ENCODE measurements around the gene LRP1.

Gene LRP1

GRCh38 chr12:57096099-57096572 is 32.1 kb upstream of the LRP1 start:
- TF ChIP-seq EZH2phosphoT487 (IDR thresholded peaks at IDR 0.05; ENCODE audit: low read length) = no peak
- no peak for TF ChIP-seq EZH2 (optimal IDR thresholded peaks at IDR 0.05; ENCODE audit: low read depth, low read length)
- TF ChIP-seq CTCF (IDR thresholded peaks at IDR 0.05; ENCODE audit: low read length) = no peak
- H3K27me3 ChIP-seq (replicated peaks; ENCODE audit: insufficient read depth, low read length) = no peaks in the 10 kb centered on the region
- no peak for DNase-seq
- no peaks in the 10 kb centered on the region for H3F3A ChIP-seq (ENCODE audit: insufficient read depth, low read length)
- H3K4me3 ChIP-seq (ENCODE audit: low read length) = no peak overlapping the region
- no peak overlapping the region for H3K27ac ChIP-seq (ENCODE audit: low read length)
- H3K9me2 ChIP-seq (replicated peaks; ENCODE audit: insufficient read depth, low read length) = no peaks in the 10 kb centered on the region
- H3K9me3 ChIP-seq (replicated peaks; ENCODE audit: insufficient read depth, low read length) = no peaks in the 10 kb centered on the region
- no peaks in the 10 kb centered on the region for H3K79me2 ChIP-seq (ENCODE audit: low read length)
- no peaks in the 10 kb centered on the region for H4K20me1 ChIP-seq (ENCODE audit: insufficient read depth, low read length)
- H3K36me3 ChIP-seq (replicated peaks; ENCODE audit: insufficient read depth, low read length) = no peaks in the 10 kb centered on the region
- no peak overlapping the region for H3K9ac ChIP-seq (ENCODE audit: low read length)
- no peak overlapping the region for H2AFZ ChIP-seq (ENCODE audit: low read length)
- no peaks in the 10 kb centered on the region for H3K4me1 ChIP-seq (ENCODE audit: low read length)
- no peak overlapping the region for H3K4me2 ChIP-seq (ENCODE audit: low read depth, low read length)

- no peaks in the 10 kb centered on the region for H4K20me1 ChIP-seq (ENCODE audit: insufficient read depth, low read length)
- TF ChIP-seq EZH2 (optimal IDR thresholded peaks at IDR 0.05; ENCODE audit: low read depth, low read length) (no peak), CTCF (IDR thresholded peaks at IDR 0.05; ENCODE audit: low read length) (no peak), EZH2phosphoT487 (IDR thresholded peaks at IDR 0.05; ENCODE audit: low read length) (no peak)
- H3K4me3 ChIP-seq (ENCODE audit: low read length) = no peak overlapping the region
- H3K9me2 ChIP-seq (replicated peaks; ENCODE audit: insufficient read depth, low read length) = no peaks in the 10 kb centered on the region
- H3F3A ChIP-seq (ENCODE audit: insufficient read depth, low read length) = no peaks in the 10 kb centered on the region
- no peaks in the 10 kb centered on the region for H3K27me3 ChIP-seq (replicated peaks; ENCODE audit: insufficient read depth, low read length)
- no peak overlapping the region for H3K27ac ChIP-seq (ENCODE audit: low read length)
- no peak overlapping the region for H2AFZ ChIP-seq (ENCODE audit: low read length)
- no peaks in the 10 kb centered on the region for H3K36me3 ChIP-seq (replicated peaks; ENCODE audit: insufficient read depth, low read length)
- no peak overlapping the region for H3K4me2 ChIP-seq (ENCODE audit: low read depth, low read length)
- H3K4me1 ChIP-seq (ENCODE audit: low read length) = no peaks in the 10 kb centered on the region
- no peak overlapping the region for H3K9ac ChIP-seq (ENCODE audit: low read length)
- no peak for DNase-seq
- H3K79me2 ChIP-seq (ENCODE audit: low read length) = no peaks in the 10 kb centered on the region
- no peaks in the 10 kb centered on the region for H3K9me3 ChIP-seq (replicated peaks; ENCODE audit: insufficient read depth, low read length)
These were observed 31.3 kb upstream of the LRP1 start for GRCh38 chr12:57096748-57097553.

- Histone ChIP-seq H3F3A (ENCODE audit: insufficient read depth, low read length) (no peaks in the 10 kb centered on the region), H3K9ac (ENCODE audit: low read length) (no peak overlapping the region), H3K27me3 (replicated peaks; ENCODE audit: insufficient read depth, low read length) (no peaks in the 10 kb centered on the region), H3K27ac (ENCODE audit: low read length) (no peak overlapping the region), H3K4me3 (ENCODE audit: low read length) (no peak overlapping the region), H3K36me3 (replicated peaks; ENCODE audit: insufficient read depth, low read length) (no peaks in the 10 kb centered on the region), H2AFZ (ENCODE audit: low read length) (no peak overlapping the region), H3K4me1 (ENCODE audit: low read length) (no peaks in the 10 kb centered on the region), H3K9me2 (replicated peaks; ENCODE audit: insufficient read depth, low read length) (no peaks in the 10 kb centered on the region), H4K20me1 (ENCODE audit: insufficient read depth, low read length) (no peaks in the 10 kb centered on the region), H3K4me2 (ENCODE audit: low read depth, low read length) (no peak overlapping the region), H3K79me2 (ENCODE audit: low read length) (no peaks in the 10 kb centered on the region), H3K9me3 (replicated peaks; ENCODE audit: insufficient read depth, low read length) (no peaks in the 10 kb centered on the region)
- TF ChIP-seq EZH2phosphoT487 (IDR thresholded peaks at IDR 0.05; ENCODE audit: low read length) = no peak
- TF ChIP-seq EZH2 (optimal IDR thresholded peaks at IDR 0.05; ENCODE audit: low read depth, low read length) = no peak
- no peak for TF ChIP-seq CTCF (IDR thresholded peaks at IDR 0.05; ENCODE audit: low read length)
- no peak for DNase-seq
These were observed 30.8 kb upstream of the LRP1 start for GRCh38 chr12:57097554-57097835.

All from MM.1S (cell line).